22Rv1 (cell line): ENCODE measurements around the gene VWC2.

ENCODE experiments used
- ZFX ChIP-seq: fragments of 450-650 bp; IDR thresholded peaks from 2 replicates; pipeline ENCODE4 v1.6.1; 2017; ENCODE audit warnings: antibody characterized with exemption, borderline replicate concordance
- TF ChIP-seq, protein P1 (sequence below): fragments of 450-650 bp; IDR thresholded peaks from 2 replicates; pipeline ENCODE4 v1.5.1; 2017; ENCODE audit warnings: mild to moderate bottlenecking

DNA sequence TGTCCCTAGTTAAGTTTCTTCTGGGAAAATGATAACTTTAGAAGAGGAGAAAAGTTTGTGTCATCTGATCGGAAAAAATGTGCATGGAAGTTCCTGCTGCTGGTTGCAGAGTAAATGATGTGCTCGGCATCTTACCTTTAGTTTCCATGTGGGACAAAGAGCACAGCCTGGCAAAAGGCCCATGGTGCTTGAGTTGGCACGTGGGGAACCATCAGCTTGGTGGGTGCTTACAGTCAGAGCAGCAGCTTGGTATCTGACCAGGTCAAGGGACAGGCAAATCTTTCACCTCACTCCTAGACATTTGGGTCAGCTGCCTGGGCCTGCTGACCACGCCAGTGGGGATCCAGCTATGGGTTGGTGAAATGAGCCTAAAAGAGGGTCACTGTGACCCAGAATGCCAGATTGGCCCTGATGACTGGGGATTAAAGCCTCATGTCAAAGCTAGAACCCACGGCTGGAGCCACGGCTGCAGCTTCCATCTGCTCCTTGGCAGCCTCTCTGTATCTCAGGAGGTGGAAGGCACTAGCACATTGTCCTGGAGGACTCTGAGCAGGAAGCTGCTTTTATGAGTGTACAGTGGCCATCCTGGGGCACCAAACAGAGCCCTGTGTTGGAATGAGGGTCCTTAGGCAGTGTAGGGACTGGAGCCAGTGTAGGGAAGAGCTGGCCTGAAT is 24.7 kb downstream of the VWC2 start:
- TF ChIP-seq, protein P1, sequence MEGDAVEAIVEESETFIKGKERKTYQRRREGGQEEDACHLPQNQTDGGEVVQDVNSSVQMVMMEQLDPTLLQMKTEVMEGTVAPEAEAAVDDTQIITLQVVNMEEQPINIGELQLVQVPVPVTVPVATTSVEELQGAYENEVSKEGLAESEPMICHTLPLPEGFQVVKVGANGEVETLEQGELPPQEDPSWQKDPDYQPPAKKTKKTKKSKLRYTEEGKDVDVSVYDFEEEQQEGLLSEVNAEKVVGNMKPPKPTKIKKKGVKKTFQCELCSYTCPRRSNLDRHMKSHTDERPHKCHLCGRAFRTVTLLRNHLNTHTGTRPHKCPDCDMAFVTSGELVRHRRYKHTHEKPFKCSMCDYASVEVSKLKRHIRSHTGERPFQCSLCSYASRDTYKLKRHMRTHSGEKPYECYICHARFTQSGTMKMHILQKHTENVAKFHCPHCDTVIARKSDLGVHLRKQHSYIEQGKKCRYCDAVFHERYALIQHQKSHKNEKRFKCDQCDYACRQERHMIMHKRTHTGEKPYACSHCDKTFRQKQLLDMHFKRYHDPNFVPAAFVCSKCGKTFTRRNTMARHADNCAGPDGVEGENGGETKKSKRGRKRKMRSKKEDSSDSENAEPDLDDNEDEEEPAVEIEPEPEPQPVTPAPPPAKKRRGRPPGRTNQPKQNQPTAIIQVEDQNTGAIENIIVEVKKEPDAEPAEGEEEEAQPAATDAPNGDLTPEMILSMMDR = no peak
- TF ChIP-seq ZFX = no peak
